CD4-positive, CD25-positive, alpha-beta regulatory T cell (primary cell): ENCODE data around the gene KCNMA1. TPM values are rescaled to one million over a fixed set of nuclear protein-coding genes. Genes with fewer than 3 reads are reported as not detected.
A peak's percentile ranks its signal among the peaks of the same experiment; 100 is the strongest.

Source experiments
- ATAC-seq, 2 donors: fragments of 150-1000 bp; cut with Tn5 transposase; one replicate each; pipeline ENCODE4 v1.10.0; 2021; ENCODE audit warnings: low read depth in 2 of 2, moderate number of reproducible peaks in 2 of 2, moderate library complexity in 1 of 2
- DNase-seq, 3 donors: peaks; one replicate each; pipeline versions ENCODE4 v3.0.0 to v3.0.0-alpha.2; 2012 to 2022; ENCODE audit warnings: mixed read lengths in 1 of 3
- H3K27ac ChIP-seq: one replicate; pipeline ENCODE4 v1.7.0; 2013; ENCODE audit warnings: mild to moderate bottlenecking, low read length; ENCODE audit not compliant: insufficient read depth, poor library complexity, severe bottlenecking
- H3K27me3 ChIP-seq: one replicate; pipeline ENCODE4 v1.7.0; 2013; ENCODE audit warnings: low read length; ENCODE audit not compliant: control insufficient read depth, insufficient read depth
- H3K36me3 ChIP-seq: one replicate; pipeline ENCODE4 v1.7.0; 2013; ENCODE audit warnings: mild to moderate bottlenecking, low read length, moderate library complexity; ENCODE audit not compliant: control insufficient read depth, insufficient read depth
- H3K4me1 ChIP-seq: 2 replicates; pipeline ENCODE4 v1.7.0; 2013; ENCODE audit warnings: mild to moderate bottlenecking, low read length; ENCODE audit not compliant: insufficient read depth, control insufficient read depth, poor library complexity, severe bottlenecking
- H3K4me3 ChIP-seq: one replicate; pipeline ENCODE4 v1.7.0; 2013; ENCODE audit warnings: low read depth, mild to moderate bottlenecking, low read length, moderate library complexity
- H3K9me3 ChIP-seq, 2 experiments: 1 replicate in 1 of 2; 2 replicates in 1 of 2; pipeline ENCODE4 v1.7.0; 2013; ENCODE audit warnings: low read length in 2 of 2, mild to moderate bottlenecking in 1 of 2, moderate library complexity in 1 of 2; ENCODE audit not compliant: control insufficient read depth in 2 of 2
- H3K27ac Mint-ChIP-seq, 3 donors: one replicate each; pipeline ENCODE4 v1.8.0; 2020 to 2022; ENCODE audit warnings: mild to moderate bottlenecking in 3 of 3, mixed read lengths in 3 of 3, moderate library complexity in 2 of 3
- H3K27me3 Mint-ChIP-seq: one replicate; pipeline ENCODE4 v1.8.0; 2022; ENCODE audit warnings: mild to moderate bottlenecking, mixed read lengths
- H3K36me3 Mint-ChIP-seq: one replicate; pipeline ENCODE4 v1.8.0; 2020; ENCODE audit warnings: mixed read lengths
- H3K4me1 Mint-ChIP-seq, 4 donors: one replicate each; pipeline ENCODE4 v1.8.0; 2020 to 2022; ENCODE audit warnings: mixed read lengths in 4 of 4, mild to moderate bottlenecking in 1 of 4
- H3K4me3 Mint-ChIP-seq, 4 donors: one replicate each; pipeline ENCODE4 v1.8.0; 2020 to 2022; ENCODE audit warnings: mild to moderate bottlenecking in 4 of 4, mixed read lengths in 4 of 4, moderate library complexity in 3 of 4
- H3K9me3 Mint-ChIP-seq, 7 donors: one replicate each; pipeline ENCODE4 v1.8.0; 2020 to 2022; ENCODE audit warnings: mixed read lengths in 7 of 7, mild to moderate bottlenecking in 3 of 7, moderate library complexity in 2 of 7
- polyA plus RNA-seq, 4 donors: library from polyadenylated mRNA; unstranded; fragments of 300-500 nt; fragmentation: Illumina TruSeq; gene quantifications; one replicate each; pipeline ENCODE4 v1.2.3, GENCODE V29; 2021
- total RNA-seq: library from RNA; stranded (reverse); gene quantifications from one replicate; pipeline ENCODE4 v1.2.3, GENCODE V29; 2022

The KCNMA1 gene
- total and polyA plus RNA-seq, 5 donors from 2014 or later = not detected

DNA sequence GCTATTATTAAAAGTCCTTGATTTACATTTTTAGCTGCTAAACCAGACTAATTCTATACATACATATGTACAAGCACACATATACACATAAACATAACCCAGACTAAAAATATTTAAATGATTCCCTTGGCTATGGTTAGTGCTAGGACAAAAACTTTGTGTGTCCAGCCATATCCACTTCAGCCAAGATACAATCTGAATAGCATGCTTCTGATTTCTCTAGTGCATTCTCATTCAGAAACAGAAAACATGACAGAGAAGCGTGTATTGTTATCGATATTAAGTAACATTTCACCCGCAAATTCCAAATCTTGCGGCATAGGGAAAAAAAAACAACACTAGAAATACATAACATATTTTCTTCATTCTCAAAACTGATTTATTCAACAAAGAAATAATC is 569.3 kb downstream of the KCNMA1 start:
- Histone ChIP-seq H3K27me3 (no peaks in the 10 kb centered on the region), H3K36me3 (no peaks in the 10 kb centered on the region), H3K9me3 (no peaks in the 10 kb centered on the region), H3K4me3 (no peak overlapping the region), H3K27ac (no peak overlapping the region), H3K4me1 (no peaks in the 10 kb centered on the region)
- no peaks in the 10 kb centered on the region for H3K4me1 Mint-ChIP-seq
- H3K27me3 Mint-ChIP-seq = peaks cover 9% of the 10 kb centered on the region
- no peak for ATAC-seq
- H3K9me3 Mint-ChIP-seq = peaks cover 0 to 3% (median 0%) of the 10 kb centered on the region in 7 donors
- H3K27ac Mint-ChIP-seq = no peak overlapping the region
- H3K4me3 Mint-ChIP-seq = no peak overlapping the region
- H3K36me3 Mint-ChIP-seq = no peaks in the 10 kb centered on the region
- DNase-seq = no peak

DNA sequence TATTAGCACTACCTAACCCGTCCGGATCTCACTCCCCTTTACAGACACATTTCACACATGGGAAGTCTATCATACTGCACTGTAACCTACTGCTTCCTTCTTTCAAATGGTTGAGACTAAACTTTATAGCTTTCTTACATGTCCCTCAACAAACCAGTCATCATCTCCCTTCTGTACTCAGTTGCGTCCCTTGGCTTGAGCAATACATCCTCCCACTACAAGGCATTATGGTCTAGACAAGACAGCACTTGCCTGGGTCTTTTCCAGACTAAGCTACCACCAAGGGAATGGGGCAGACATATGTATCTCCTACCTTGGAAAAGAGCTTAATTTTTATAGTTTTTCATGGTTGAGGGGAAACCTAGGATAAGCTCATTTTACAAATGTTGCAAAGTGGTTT is 575.2 kb downstream of the KCNMA1 start:
- Histone ChIP-seq H3K36me3 (no peaks in the 10 kb centered on the region), H3K9me3 (no peaks in the 10 kb centered on the region), H3K27ac (no peak overlapping the region), H3K4me1 (no peaks in the 10 kb centered on the region), H3K4me3 (no peak overlapping the region), H3K27me3 (no peaks in the 10 kb centered on the region)
- ATAC-seq (no peak), DNase-seq (no peak)
- no peaks in the 10 kb centered on the region for H3K36me3 Mint-ChIP-seq
- no peak overlapping the region for H3K27ac Mint-ChIP-seq
- H3K27me3 Mint-ChIP-seq = peaks cover 9% of the 10 kb centered on the region
- peaks cover 0 to 6% (median 0%) of the 10 kb centered on the region in 7 donors for H3K9me3 Mint-ChIP-seq
- no peak overlapping the region for H3K4me3 Mint-ChIP-seq
- no peaks in the 10 kb centered on the region for H3K4me1 Mint-ChIP-seq

DNA sequence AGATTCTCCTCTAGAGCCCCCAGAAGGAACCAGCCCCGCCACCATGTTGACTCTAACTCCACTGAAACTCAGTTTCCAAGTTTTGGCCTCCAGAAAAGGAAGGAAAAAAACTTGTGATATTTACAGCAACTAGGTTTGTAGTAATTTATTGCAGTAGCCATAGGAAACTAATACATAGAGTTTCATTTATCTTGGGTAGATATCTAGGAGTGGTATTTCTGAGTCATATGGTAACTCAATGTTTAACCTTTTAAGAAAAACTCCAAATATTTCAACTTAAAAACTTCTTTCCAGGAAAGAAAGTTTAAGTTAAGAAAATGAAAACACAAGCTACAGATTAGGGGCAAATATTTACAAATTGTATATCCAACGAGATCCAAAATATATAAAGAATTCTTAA is 576.7 kb downstream of the KCNMA1 start:
- peaks cover 0 to 4% (median 0%) of the 10 kb centered on the region in 7 donors for H3K9me3 Mint-ChIP-seq
- DNase-seq = no peak
- Histone ChIP-seq H3K27me3 (no peaks in the 10 kb centered on the region), H3K27ac (no peak overlapping the region), H3K4me1 (no peaks in the 10 kb centered on the region), H3K4me3 (no peak overlapping the region), H3K9me3 (no peaks in the 10 kb centered on the region), H3K36me3 (no peaks in the 10 kb centered on the region)
- no peak overlapping the region for H3K27ac Mint-ChIP-seq
- no peaks in the 10 kb centered on the region for H3K4me1 Mint-ChIP-seq
- H3K27me3 Mint-ChIP-seq = peaks cover 5% of the 10 kb centered on the region
- H3K4me3 Mint-ChIP-seq = no peak overlapping the region
- no peak for ATAC-seq
- H3K36me3 Mint-ChIP-seq = no peaks in the 10 kb centered on the region

GRCh38 chr10:77056650-77057049 is 581.0 kb downstream of the KCNMA1 start:
- H3K4me1 ChIP-seq = no peaks in the 10 kb centered on the region
- H3K27me3 Mint-ChIP-seq = no peaks in the 10 kb centered on the region
- no peaks in the 10 kb centered on the region for H3K36me3 Mint-ChIP-seq
- H3K27ac ChIP-seq = no peak overlapping the region
- no peaks in the 10 kb centered on the region for H3K9me3 ChIP-seq
- H3K4me1 Mint-ChIP-seq = no peaks in the 10 kb centered on the region
- no peaks in the 10 kb centered on the region for H3K36me3 ChIP-seq
- H3K4me3 ChIP-seq = no peak overlapping the region
- H3K4me3 Mint-ChIP-seq = no peak overlapping the region
- no peaks in the 10 kb centered on the region for H3K27me3 ChIP-seq
- H3K27ac Mint-ChIP-seq = no peak overlapping the region
- DNase-seq = no peak
- H3K9me3 Mint-ChIP-seq = peaks cover 0 to 3% (median 0%) of the 10 kb centered on the region in 7 donors
- ATAC-seq = no peak

DNA sequence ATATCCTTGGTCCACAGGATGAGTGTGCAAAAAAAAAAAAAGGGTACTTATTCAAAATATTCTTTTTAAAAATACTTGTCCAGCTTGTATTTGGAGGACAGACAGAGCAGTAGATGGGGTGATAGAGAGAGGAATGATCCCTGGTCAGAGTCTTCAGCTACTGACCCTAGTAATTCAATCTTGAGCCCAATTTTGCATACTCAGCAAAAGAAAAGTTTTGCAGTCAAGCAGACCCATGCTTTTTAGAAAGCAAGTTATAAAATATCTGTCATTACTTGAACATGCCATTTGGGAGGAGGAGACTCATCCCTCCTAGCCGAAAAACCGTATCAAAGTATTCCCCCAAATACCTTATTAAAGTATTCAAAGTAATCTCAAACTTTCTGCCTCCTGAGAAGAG is 585.0 kb downstream of the KCNMA1 start:
- no peaks in the 10 kb centered on the region for H3K27me3 ChIP-seq
- no peak overlapping the region for H3K4me3 ChIP-seq
- DNase-seq (no peak), ATAC-seq (no peak)
- Mint-ChIP-seq H3K27me3 (no peaks in the 10 kb centered on the region), H3K9me3 (peaks cover 0 to 1% (median 0%) of the 10 kb centered on the region in 7 donors), H3K27ac (no peak overlapping the region), H3K4me3 (no peak overlapping the region), H3K4me1 (no peaks in the 10 kb centered on the region), H3K36me3 (no peaks in the 10 kb centered on the region)
- no peaks in the 10 kb centered on the region for H3K36me3 ChIP-seq
- no peaks in the 10 kb centered on the region for H3K9me3 ChIP-seq
- no peaks in the 10 kb centered on the region for H3K4me1 ChIP-seq
- no peak overlapping the region for H3K27ac ChIP-seq

DNA sequence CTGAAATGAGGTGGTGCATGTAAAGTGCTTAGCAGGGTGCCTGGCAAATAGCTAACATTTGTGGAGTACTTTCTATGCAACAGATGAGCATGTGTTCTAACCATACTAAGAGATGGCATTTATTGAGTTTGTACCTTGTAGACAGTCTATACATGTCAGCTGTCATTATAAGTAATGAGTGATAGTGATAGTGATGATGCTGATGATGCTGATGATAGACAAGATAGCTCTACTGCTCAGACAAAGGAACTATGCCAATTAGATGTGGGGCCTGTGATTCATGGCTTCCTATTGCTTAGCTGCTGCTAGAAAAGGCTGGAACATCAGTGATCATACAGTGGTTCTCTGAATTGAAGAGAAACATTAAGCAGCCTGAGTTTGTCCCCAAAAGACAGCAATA is 585.8 kb downstream of the KCNMA1 start:
- Histone ChIP-seq H3K4me3 (no peak overlapping the region), H3K36me3 (no peaks in the 10 kb centered on the region), H3K27me3 (no peaks in the 10 kb centered on the region), H3K27ac (no peak overlapping the region), H3K4me1 (no peaks in the 10 kb centered on the region), H3K9me3 (no peaks in the 10 kb centered on the region)
- Mint-ChIP-seq H3K4me1 (no peaks in the 10 kb centered on the region), H3K27me3 (no peaks in the 10 kb centered on the region), H3K36me3 (no peaks in the 10 kb centered on the region), H3K27ac (no peak overlapping the region), H3K4me3 (no peak overlapping the region), H3K9me3 (peaks cover 0 to 1% (median 0%) of the 10 kb centered on the region in 7 donors)
- DNase-seq (no peak), ATAC-seq (no peak)

DNA sequence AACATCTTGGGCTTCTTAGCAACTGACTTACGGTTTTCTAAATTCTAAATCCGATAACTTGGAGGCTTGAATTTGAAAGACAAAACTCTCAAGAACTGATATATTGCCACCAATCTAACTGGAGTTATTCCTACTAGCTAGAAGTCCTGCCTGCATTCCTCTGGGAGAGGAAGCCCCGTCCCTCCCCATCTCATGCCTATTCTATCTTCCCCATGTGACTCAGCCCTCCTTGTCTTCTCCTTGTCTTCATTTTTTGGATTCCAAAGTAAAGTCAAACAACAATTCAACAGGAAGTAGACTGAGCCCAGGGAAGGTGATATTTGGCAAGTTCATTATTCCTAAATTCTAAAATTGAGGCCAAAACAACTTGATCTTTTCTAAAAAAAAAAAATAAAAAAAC is 587.7 kb downstream of the KCNMA1 start:
- H3K4me1 ChIP-seq = no peaks in the 10 kb centered on the region
- no peaks in the 10 kb centered on the region for H3K27me3 ChIP-seq
- Mint-ChIP-seq H3K9me3 (peaks cover 0 to 1% (median 0%) of the 10 kb centered on the region in 7 donors), H3K4me3 (no peak overlapping the region), H3K36me3 (no peaks in the 10 kb centered on the region), H3K4me1 (no peaks in the 10 kb centered on the region), H3K27ac (no peak overlapping the region), H3K27me3 (no peaks in the 10 kb centered on the region)
- ATAC-seq (no peak), DNase-seq (no peak)
- no peak overlapping the region for H3K4me3 ChIP-seq
- no peaks in the 10 kb centered on the region for H3K36me3 ChIP-seq
- no peak overlapping the region for H3K27ac ChIP-seq
- H3K9me3 ChIP-seq = no peaks in the 10 kb centered on the region

DNA sequence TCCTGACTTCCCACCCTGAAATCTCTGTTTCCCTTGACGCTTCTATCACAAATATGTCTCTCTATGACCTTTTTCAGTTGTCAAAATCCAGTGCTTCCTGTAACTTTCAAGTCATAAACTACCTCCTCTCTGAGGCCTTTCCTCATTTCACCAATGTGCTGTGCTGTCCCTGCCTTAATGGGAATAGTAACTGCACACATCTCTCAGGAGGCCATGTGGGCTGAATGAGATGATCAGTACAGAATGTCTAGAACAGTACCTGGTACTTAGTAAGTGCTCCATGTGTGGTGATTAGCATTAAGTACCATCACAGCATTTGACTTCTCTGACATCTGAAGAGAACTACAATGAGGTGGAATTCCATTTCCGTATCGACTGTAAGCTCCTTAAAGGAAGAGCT is 588.5 kb downstream of the KCNMA1 start:
- no peaks in the 10 kb centered on the region for H3K27me3 ChIP-seq
- Mint-ChIP-seq H3K9me3 (peaks cover 0 to 1% (median 0%) of the 10 kb centered on the region in 7 donors), H3K27ac (peak overlapping the region in 2 of 3 donors; percentile 12 to 32), H3K36me3 (no peaks in the 10 kb centered on the region), H3K4me1 (no peaks in the 10 kb centered on the region), H3K4me3 (no peak overlapping the region), H3K27me3 (no peaks in the 10 kb centered on the region)
- H3K4me3 ChIP-seq = no peak overlapping the region
- no peak overlapping the region for H3K27ac ChIP-seq
- H3K4me1 ChIP-seq = no peaks in the 10 kb centered on the region
- H3K9me3 ChIP-seq = no peaks in the 10 kb centered on the region
- DNase-seq (no peak), ATAC-seq (no peak)
- H3K36me3 ChIP-seq = no peaks in the 10 kb centered on the region
